Gastroesophageal sphincter (tissue), 4 donors: ENCODE measurements around the gene PPARA. TPM values are rescaled to one million over a fixed set of nuclear protein-coding genes. Genes with fewer than 3 reads are reported as not detected.

ENCODE experiments used
- ATAC-seq: fragments of 150-250 bp; one replicate; pipeline ENCODE4 v1.9.1; 2016; ENCODE audit warnings: mild to moderate bottlenecking, moderate library complexity
- H3K27ac ChIP-seq, 4 donors: fragments of 200-600 bp; sonication (generic) in 3 of 4; 1 replicate in 3 of 4; 2 replicates in 1 of 4; pipeline ENCODE4 v1.5.1; 2016 to 2019
- H3K27me3 ChIP-seq: fragments of 200-600 bp; sonication (generic); one replicate; pipeline ENCODE4 v1.5.1; 2019
- H3K36me3 ChIP-seq, 2 donors: fragments of 200-600 bp; sonication (generic); one replicate each; pipeline ENCODE4 v1.5.1; 2019; ENCODE audit warnings: control low read depth in 1 of 2
- H3K4me1 ChIP-seq, 3 donors: fragments of 200-600 bp; sonication (generic); 1 replicate in 2 of 3; 2 replicates in 1 of 3; pipeline ENCODE4 v1.5.1; 2016 to 2019; ENCODE audit warnings: control low read depth in 2 of 3
- H3K4me3 ChIP-seq, 2 donors: fragments of 200-600 bp; sonication (generic); one replicate each; pipeline ENCODE4 v1.5.1; 2019; ENCODE audit warnings: mild to moderate bottlenecking in 1 of 2, moderate library complexity in 1 of 2
- H3K9me3 ChIP-seq, 3 donors: fragments of 200-600 bp; sonication (generic); one replicate each; pipeline ENCODE4 v1.5.1; 2017 to 2019; ENCODE audit warnings: control low read depth in 2 of 3
- EP300 ChIP-seq: sonication (generic); formaldehyde crosslinking; IDR thresholded peaks from one replicate; pipeline ENCODE4 v1.6.1; 2017; ENCODE audit warnings: antibody characterized with exemption, mild to moderate bottlenecking
- POLR2A ChIP-seq, 2 donors: fragments of 450-650 bp; IDR thresholded peaks; one replicate each; pipeline ENCODE4 v1.6.1; 2017; ENCODE audit warnings: antibody characterized with exemption in 2 of 2, mild to moderate bottlenecking in 2 of 2, moderate library complexity in 1 of 2
- POLR2AphosphoS5 ChIP-seq: sonication (generic); formaldehyde crosslinking; IDR thresholded peaks from one replicate; pipeline ENCODE4 v1.6.1; 2017; ENCODE audit warnings: antibody characterized with exemption
- WGBS, 2 donors: methylation state at CpG; one replicate each; pipeline ENCODE4 v1.1.5; 2018; ENCODE audit warnings: low coverage in 1 of 2; 5-methylcytosine and 5-hydroxymethylcytosine counted together
- total RNA-seq, 4 donors: library from RNA; depleted of rRNA; stranded (reverse); fragments of >200 nt; gene quantifications; one replicate each; pipeline ENCODE4 v1.1.0, GENCODE V29; 2016
- TF ChIP-seq, protein P1 (sequence below), 4 experiments: fragments of 200-600 bp in 2 of 4; fragments of 450-650 bp in 2 of 4; sonication (generic) in 1 of 4; IDR thresholded peaks; one replicate each; pipeline ENCODE4 v1.5.1; 2017 to 2019; ENCODE audit warnings: antibody characterized with exemption in 4 of 4, mild to moderate bottlenecking in 2 of 4, moderate library complexity in 2 of 4

The PPARA gene
- total RNA-seq, 4 donors from 2014 or later = 19.5 to 28.5 (median 26.9) TPM

GRCh38 chr22:46247443-46247975 lies 97.2 kb downstream of the PPARA start:
- TF ChIP-seq POLR2AphosphoS5 (no peak), EP300 (no peak), POLR2A (IDR thresholded peaks at IDR 0.05) (no peak)
- TF ChIP-seq, protein P1, sequence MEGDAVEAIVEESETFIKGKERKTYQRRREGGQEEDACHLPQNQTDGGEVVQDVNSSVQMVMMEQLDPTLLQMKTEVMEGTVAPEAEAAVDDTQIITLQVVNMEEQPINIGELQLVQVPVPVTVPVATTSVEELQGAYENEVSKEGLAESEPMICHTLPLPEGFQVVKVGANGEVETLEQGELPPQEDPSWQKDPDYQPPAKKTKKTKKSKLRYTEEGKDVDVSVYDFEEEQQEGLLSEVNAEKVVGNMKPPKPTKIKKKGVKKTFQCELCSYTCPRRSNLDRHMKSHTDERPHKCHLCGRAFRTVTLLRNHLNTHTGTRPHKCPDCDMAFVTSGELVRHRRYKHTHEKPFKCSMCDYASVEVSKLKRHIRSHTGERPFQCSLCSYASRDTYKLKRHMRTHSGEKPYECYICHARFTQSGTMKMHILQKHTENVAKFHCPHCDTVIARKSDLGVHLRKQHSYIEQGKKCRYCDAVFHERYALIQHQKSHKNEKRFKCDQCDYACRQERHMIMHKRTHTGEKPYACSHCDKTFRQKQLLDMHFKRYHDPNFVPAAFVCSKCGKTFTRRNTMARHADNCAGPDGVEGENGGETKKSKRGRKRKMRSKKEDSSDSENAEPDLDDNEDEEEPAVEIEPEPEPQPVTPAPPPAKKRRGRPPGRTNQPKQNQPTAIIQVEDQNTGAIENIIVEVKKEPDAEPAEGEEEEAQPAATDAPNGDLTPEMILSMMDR (IDR thresholded peaks at IDR 0.05) = no peak

DNA sequence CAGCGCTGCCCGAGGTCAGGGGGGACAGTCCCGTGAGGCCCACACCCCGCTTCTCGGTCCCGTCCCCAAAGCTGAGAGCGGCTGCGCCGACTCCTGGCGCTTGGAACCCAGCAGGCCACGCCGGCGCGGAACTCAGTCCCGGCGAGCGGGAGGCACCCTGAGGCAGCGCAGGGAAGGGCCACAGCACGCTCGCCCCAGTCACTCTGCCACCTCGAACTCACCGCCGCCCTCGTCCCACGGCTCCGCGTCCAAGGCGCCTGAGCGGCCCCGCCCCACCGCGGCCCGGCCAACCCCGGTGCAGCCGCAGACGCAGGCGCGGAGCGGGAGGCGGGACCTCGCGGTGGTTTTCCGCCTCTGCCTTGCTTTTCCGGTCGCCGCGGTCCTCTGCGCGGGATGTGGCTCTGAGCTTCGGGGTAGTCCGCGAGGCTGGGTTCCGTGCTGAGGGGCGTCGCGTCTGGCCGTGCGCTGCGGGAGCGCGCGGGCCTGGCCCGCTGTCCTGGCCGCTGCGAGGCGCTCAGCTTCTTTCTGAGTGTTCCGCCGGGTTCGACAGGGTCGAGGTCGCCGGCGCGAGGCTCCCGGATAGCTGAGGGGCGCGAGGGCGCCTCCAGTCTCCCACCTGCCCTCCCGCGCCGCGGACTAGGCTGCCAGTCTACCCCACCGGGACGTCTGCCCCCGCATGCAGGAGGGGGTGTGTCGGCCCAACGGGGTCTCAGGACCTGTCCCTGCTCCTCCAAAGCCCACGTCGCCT lies 99.9 kb downstream of the PPARA start, which contains the start of gene CDPF1:
Gene CDPF1 (minus strand): TSS at position 259 of the 748 bp plus-strand sequence. CDS start 2,009 bp downstream, outside the sequence.
- TF ChIP-seq, protein P1 (IDR thresholded peaks at IDR 0.05) = peak in 2 of 4 experiments; percentile 12 to 17
- TF ChIP-seq POLR2A (IDR thresholded peaks at IDR 0.05) = peak; percentile 65 to 74
- no peak for TF ChIP-seq POLR2AphosphoS5
- Histone ChIP-seq H3K4me1 (peaks cover 0 to 54% (median 11%) of the 10 kb centered on the region in 3 donors), H3K27me3 (no peaks in the 10 kb centered on the region), H3K9me3 (no peaks in the 10 kb centered on the region), H3K36me3 (peaks cover 0 to 7% of the 10 kb centered on the region in 2 donors), H3K27ac (peak within 1 kb of the TSS; percentile 68 to 92 (median 85)), H3K4me3 (peak within 1 kb of the TSS; percentile 72 to 75)
- peak; percentile 97 for ATAC-seq
- WGBS, 2 donors = no CpG with 5 or more reads among the region's 89 CpGs

More at GRCh38 chr22:46247443-46247975, 97.2 kb downstream of the PPARA start:
- H3K4me3 ChIP-seq = no peak overlapping the region
- H3K4me1 ChIP-seq = peaks cover 0 to 61% (median 11%) of the 10 kb centered on the region in 3 donors
- H3K27me3 ChIP-seq = no peaks in the 10 kb centered on the region
- WGBS, 2 donors = no CpG with 5 or more reads among the region's 2 CpGs
- peaks cover 0 to 32% of the 10 kb centered on the region in 2 donors for H3K36me3 ChIP-seq
- H3K27ac ChIP-seq = no peak overlapping the region
- no peaks in the 10 kb centered on the region for H3K9me3 ChIP-seq
- ATAC-seq = no peak

DNA sequence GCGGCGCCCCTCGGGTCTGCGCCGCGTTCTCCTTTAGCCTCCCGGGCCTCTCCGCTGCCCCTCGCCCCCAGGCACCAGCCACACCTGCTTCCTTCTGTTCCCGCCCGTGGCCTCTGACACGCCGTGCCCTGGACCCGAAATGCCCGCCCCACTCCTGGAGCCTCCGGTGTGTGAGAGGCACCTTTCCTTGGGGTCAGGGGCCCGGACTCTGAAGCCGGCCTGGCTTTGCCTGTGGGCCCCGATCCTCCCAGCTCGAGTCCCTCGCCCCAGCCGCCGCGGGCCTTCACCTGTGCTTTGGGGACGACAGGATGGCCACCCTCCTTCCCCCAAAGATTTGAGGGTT lies 100.4 kb downstream of the PPARA start:
- H3K36me3 ChIP-seq = peaks cover 0 to 6% of the 10 kb centered on the region in 2 donors
- WGBS, 2 donors = no CpG with 5 or more reads among the region's 25 CpGs
- H3K27ac ChIP-seq = peak overlapping the region; percentile 36 to 92 (median 85)
- TF ChIP-seq POLR2A (IDR thresholded peaks at IDR 0.05) (no peak), POLR2AphosphoS5 (no peak), EP300 (no peak)
- TF ChIP-seq, protein P1 (IDR thresholded peaks at IDR 0.05) = no peak
- no peaks in the 10 kb centered on the region for H3K27me3 ChIP-seq
- no peak for ATAC-seq
- H3K4me1 ChIP-seq = peaks cover 0 to 48% (median 11%) of the 10 kb centered on the region in 3 donors
- no peaks in the 10 kb centered on the region for H3K9me3 ChIP-seq
- H3K4me3 ChIP-seq = peak overlapping the region; percentile 72 to 75

DNA sequence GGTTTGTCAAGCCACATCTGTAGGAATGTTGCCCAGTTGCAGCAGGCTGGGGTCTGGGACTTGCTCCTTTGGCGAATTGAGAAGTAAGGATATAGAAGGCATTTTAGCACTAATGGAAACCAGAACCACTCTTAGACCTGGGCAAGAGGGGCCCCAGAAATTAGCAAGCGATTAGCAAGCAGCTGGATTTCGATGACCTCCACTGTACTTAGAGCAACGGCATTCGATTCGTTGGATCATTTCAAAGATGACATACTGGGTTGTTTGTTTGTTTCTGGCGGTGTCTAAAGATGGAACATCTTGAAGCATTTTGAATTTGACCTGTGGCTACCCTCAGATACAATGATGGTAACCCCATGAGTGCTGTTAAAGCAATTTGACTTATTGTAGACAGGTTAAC lies 100.9 kb downstream of the PPARA start:
- Histone ChIP-seq H3K9me3 (no peaks in the 10 kb centered on the region), H3K27me3 (no peaks in the 10 kb centered on the region), H3K4me1 (peaks cover 0 to 43% (median 11%) of the 10 kb centered on the region in 3 donors), H3K4me3 (peak overlapping the region; percentile 72 to 75), H3K36me3 (peaks cover 0 to 6% of the 10 kb centered on the region in 2 donors), H3K27ac (peak overlapping the region in 2 of 4 donors; percentile 91 to 92)
- no peak for ATAC-seq
- TF ChIP-seq POLR2A (IDR thresholded peaks at IDR 0.05) (no peak), POLR2AphosphoS5 (no peak), EP300 (no peak)
- TF ChIP-seq, protein P1 (IDR thresholded peaks at IDR 0.05) = no peak
- WGBS, 2 donors = 81 to 83% methylated on average over 1 to 6 of the region's 7 CpGs
